ENCODE data around the gene NINJ2.

NINJ2 gene

DNA sequence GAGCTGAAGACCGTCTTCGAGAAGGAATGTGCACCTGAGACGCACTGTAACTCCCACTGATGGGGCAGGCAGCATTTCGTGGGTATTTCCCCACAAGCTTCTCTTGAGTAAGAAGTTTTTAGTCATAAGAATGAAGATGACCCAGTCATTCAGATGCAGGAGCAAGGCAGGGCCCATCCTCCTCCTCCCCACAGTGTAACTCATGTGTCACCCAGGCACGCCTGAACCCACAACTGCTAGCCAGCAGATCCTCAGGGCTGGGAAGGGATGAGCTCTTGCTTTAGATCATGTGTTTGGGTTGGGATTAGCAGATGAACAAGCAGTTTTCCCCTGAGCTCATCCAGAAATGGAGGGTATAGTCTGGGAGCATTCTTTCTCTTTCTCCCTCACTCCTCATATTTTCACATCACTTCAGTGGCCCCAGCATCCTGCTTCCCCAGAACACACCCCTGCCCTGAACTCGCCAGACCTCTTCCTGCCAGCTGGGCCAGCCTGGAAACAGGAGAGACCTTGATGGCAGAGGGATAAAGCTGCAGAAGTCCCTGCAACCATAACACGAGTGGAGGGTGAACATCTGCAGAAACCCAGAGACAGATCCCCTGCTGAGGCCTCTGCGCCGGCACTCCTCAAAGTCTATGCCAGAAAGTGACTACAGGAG is 130.2 kb downstream of the NINJ2 start:
- TF ChIP-seq, protein P1, sequence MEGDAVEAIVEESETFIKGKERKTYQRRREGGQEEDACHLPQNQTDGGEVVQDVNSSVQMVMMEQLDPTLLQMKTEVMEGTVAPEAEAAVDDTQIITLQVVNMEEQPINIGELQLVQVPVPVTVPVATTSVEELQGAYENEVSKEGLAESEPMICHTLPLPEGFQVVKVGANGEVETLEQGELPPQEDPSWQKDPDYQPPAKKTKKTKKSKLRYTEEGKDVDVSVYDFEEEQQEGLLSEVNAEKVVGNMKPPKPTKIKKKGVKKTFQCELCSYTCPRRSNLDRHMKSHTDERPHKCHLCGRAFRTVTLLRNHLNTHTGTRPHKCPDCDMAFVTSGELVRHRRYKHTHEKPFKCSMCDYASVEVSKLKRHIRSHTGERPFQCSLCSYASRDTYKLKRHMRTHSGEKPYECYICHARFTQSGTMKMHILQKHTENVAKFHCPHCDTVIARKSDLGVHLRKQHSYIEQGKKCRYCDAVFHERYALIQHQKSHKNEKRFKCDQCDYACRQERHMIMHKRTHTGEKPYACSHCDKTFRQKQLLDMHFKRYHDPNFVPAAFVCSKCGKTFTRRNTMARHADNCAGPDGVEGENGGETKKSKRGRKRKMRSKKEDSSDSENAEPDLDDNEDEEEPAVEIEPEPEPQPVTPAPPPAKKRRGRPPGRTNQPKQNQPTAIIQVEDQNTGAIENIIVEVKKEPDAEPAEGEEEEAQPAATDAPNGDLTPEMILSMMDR (IDR thresholded peaks at IDR 0.05; ENCODE audit: borderline replicate concordance, control extremely low read depth, extremely low read depth, insufficient read depth, missing control alignments) = no peak
- in situ Hi-C loops (cut with MboI; ENCODE audit: low sequenced_read_pairs, unreplicated experiment) = no loop called here
- no peak for DNase-seq (ENCODE audit: low spot score)

DNA sequence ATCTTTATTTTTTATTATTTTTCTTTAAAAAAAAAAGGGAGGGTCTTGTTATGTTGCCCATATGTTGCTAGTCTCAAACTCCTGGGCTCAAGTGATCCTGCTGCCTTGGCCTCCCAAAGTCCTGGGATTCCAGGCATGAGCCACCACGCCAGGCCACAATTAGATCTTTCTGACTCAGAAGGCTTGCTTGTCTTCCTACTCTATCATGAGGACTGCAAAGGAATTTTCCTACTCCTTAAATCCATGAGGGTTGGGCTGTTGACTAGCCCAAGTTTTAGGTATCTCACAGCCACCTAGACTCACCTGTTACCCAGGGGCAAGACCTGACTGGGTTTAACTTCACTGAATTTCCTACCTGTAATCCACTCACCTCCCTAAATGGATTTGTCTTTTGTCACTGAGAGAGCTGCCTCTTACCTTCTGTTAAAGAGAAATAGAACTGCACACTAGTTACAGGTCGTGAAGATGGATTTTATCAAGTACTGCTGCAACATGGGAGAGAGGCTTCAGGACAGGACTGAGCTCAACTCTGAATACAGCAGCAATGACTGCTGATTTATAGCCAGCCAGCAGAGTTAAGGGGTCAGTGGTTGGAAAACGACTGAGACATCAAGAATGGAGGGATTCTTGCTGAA is 131.2 kb downstream of the NINJ2 start:
- TF ChIP-seq, protein P1 (IDR thresholded peaks at IDR 0.05; ENCODE audit: borderline replicate concordance, control extremely low read depth, extremely low read depth, insufficient read depth, missing control alignments) = no peak
- in situ Hi-C loops (cut with MboI; ENCODE audit: low sequenced_read_pairs, unreplicated experiment) = no loop called here
- DNase-seq (ENCODE audit: low spot score) = no peak

DNA sequence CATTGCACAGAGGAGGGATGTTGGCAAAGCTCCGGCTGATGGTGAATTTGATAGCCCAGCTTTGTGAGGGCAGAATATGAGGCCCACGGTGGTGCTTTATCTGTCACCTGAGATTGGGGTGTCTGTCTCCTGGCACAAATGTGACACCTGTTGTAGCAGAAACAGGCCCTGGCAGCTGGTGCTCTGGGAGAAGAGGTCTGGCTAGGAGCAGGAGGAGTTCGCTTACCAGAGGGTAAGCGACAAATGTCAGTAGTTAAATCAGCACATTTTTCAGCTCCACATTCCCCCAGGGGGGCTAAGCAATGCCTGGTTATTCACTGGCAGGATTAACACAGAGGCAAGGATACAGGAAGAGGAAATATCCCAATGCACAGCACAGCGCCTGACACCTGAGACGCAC is 132.4 kb downstream of the NINJ2 start:
- no peak for DNase-seq (ENCODE audit: low spot score)
- in situ Hi-C loops (cut with MboI; ENCODE audit: low sequenced_read_pairs, unreplicated experiment) = no loop called here
- TF ChIP-seq, protein P1 (IDR thresholded peaks at IDR 0.05; ENCODE audit: borderline replicate concordance, control extremely low read depth, extremely low read depth, insufficient read depth, missing control alignments) = no peak

DNA sequence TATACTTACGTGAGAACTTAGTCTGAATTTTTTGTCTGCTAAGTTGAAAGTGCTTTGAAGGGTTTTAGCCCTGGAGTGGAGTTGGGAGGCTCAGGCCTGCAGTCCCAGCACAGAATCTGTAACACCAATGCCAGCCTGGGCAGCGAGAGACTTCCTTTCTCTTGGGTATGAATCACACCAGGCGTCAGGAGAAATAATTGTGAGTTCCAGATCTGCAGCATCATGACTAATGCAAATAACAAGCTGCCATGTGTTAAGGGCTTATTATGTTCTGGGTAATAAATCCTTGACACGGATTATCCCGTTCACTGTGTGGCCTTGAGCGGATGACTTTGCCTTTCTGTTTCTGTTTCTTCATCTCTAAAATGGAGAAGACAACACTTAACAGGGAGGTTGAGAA is 132.9 kb downstream of the NINJ2 start:
- in situ Hi-C loops (cut with MboI; ENCODE audit: low sequenced_read_pairs, unreplicated experiment) = no loop called here

DNA sequence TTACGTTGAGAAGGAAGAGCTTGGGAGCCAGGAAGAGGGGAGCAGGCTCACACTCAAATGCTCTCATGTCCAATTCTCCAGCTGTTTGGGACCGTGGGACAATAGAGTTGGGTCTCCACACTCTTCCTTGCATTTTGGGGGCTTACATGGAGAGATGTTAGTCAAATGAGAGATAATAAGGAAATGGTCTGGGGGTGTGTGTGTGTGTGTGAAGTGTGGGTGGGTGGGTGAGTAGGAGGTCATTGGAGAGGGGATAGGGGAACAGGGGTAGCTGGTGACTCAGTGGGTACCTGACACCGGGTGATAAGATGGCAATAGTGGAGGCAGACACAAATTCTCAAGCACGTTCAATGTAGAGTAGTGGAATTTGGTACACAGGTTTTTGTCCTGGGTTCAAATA is 135.5 kb downstream of the NINJ2 start:
- in situ Hi-C loops (cut with MboI; ENCODE audit: low sequenced_read_pairs, unreplicated experiment) = no loop called here
- TF ChIP-seq, protein P1 (IDR thresholded peaks at IDR 0.05; ENCODE audit: borderline replicate concordance, control extremely low read depth, extremely low read depth, insufficient read depth, missing control alignments) = no peak
- DNase-seq (ENCODE audit: low spot score) = no peak

More for the DNA sequence above, 132.9 kb downstream of the NINJ2 start:
- TF ChIP-seq, protein P1 (IDR thresholded peaks at IDR 0.05; ENCODE audit: borderline replicate concordance, control extremely low read depth, extremely low read depth, insufficient read depth, missing control alignments) = no peak
- DNase-seq (ENCODE audit: low spot score) = no peak

DNA sequence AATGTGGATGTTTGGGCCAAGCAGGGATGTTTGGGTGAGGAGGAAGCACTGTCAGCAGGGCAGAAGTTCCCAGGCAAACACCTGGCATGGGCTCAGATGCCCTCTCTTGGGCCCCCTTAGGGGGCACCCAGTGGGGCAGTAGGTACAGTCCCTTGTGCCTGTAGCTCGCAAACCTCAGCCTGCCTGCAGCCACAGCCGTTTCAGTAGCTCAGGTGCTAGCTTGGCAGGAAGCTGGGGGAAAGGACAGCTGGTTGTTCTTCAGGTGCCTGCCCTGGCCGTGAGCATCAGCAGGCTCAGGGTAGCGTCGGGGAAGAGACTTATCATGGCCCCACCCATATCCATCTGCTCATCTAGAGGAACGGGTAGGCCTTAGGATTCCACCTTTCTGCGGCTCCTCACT is 136.0 kb downstream of the NINJ2 start:
- TF ChIP-seq, protein P1 (IDR thresholded peaks at IDR 0.05; ENCODE audit: borderline replicate concordance, control extremely low read depth, extremely low read depth, insufficient read depth, missing control alignments) = no peak
- in situ Hi-C loops (cut with MboI; ENCODE audit: low sequenced_read_pairs, unreplicated experiment) = no loop called here
- no peak for DNase-seq (ENCODE audit: low spot score)
